GM19035 (cell line): ENCODE results near the gene S100P.
"Not testable (repeated sequence)": the region's sequence is repeated elsewhere in the genome, so short reads cannot be mapped to it uniquely, and the experiment has no call there.

Source experiments
- ATAC-seq: cut with Tn5 transposase; IDR thresholded peaks from one replicate; pipeline ENCODE4 v1.9.1; 2021; ENCODE audit not compliant: unreplicated experiment

Gene S100P

DNA sequence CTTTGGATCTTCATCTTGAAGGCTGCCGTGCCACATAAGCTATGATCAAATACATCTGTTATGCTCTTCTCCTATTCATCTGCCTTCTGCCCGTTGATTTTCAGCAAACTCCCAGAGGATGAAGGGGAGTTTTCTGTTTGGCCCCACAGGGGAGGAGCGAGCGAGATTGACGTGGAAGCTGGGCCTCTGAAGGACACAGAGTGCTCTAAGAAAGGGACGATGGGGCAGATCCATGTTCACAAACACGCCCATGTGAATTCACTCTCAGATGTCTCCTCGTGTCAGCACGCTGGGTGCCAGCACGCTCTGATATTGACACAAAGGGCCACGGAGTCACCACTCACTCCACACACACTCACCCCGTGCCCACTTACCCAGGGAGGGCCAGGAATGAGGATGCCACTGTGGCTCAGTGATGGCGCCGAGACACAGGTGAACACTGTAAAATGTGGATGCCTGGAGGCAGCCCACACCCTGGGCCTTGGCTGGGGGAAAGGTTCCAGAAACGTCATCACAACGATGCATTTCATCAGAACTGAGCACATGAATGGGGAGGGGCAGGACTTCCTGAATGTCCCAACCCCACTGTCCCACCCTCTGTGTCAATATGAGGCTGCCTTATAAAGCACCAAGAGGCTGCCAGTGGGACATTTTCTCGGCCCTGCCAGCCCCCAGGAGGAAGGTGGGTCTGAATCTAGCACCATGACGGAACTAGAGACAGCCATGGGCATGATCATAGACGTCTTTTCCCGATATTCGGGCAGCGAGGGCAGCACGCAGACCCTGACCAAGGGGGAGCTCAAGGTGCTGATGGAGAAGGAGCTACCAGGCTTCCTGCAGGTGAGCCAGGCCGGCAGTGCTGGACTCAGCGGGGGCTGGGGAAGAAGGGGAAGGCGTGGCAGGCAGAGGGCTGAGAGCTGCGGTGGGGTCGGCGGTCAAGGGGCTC, at the start of gene S100P:
TSS of gene S100P (plus strand) at position 648 of the 946 bp plus-strand sequence. CDS start at position 703, 55 bp downstream.
- ATAC-seq, result no peak

DNA sequence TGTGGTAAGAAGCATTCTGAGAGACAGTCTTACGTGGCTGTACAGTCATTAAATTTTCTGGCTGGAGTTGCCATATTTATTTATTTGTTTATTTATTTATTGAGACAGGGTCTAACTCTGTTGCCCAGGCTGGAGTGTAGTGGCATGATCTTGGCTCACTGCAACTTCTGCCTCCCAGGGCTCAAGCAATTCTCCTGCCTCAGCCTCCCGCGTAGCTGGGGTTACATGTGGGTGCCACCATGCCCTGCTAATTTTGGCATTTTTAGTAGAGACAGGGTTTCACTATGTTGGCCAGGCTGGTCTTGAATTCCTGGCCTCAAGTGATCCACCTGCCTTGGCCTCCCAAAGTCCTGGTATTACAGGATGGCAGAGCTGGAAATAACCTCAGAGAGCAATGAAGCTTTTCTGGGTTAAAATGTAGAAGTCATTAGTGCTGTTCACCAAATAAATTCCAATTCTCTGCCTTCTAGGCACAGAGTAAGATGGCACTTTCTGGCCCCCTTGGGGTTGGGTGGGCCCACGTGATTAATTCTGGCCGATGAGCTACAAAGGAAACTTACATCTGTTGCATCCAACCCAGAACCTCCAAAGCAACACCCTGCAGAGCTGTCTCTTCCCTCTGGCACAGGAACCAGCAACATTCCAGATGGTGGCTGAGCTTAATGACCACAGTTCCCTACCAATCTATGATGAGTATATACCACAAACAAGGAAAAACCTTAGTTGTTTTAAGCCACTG, 48.7 kb upstream of the S100P start:
- ATAC-seq, result no peak

DNA sequence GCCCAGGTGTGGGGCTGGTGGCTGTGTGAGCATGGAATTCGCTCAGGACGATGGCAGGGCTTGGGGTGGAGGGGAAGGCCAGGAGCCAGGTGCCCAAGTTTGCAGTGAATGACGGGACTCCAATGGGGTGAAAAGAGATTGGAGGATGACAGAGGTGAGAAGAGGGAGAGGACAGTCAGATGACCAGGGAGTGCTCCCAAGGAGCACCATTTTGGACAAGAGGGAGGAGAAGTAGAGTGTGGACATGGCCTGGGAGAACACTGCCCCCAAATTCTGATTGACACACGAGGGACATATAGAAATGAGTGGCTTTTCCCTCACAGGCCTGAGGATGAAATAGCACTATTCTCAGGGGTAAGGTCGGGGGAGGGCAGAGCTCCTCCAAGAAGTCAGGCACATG, 46.5 kb upstream of the S100P start:
- no peak for ATAC-seq

DNA sequence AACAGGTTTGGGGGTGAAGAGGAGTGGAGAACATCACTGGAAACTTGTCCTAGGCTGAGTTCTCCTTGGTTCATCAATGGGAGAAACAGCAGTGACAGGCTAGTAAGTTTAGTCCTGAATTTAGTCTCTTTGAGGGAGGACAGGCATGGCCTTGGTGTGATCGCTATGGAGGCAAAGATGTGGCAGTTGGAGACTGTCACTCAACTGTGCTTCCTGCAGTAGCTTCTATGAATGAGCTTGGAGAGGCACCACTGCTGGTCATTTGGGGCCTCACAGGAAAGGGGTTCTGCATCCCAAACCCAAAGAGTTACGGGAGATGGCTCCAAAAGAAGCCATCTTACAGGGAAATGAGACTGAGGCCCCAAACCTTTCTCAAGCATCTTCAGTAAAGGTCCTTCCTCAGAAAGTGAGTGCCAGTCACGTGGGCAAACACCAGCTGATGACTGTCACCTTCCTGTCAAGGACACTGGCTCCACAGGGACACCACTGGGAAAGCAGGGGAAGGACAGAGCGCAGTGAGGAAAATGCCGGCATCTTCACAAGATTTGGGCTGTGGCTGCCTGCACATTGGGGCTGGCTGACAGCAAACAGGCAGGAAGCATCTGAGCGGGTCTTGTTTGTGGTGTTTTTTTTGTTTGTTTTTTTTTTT, 46.0 kb upstream of the S100P start:
- ATAC-seq, result no peak

DNA sequence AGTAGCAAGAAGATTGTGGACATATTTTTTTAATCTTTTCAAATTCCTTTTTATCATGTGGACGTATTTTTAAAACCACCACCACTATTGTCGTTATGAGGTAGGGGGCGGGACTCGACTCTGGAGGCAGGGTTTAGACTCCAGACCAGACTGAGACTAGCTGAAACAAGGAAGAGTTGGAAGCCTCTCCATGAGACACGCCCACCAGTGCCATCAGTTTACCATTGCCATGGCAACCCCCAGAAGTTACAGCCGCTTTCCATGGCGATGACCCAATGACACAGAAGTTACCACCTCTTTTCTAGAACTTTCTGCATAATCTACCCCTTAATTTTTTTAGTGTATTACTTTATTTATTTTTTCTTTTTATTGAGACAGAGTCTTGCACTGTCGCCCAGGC, 44.5 kb upstream of the S100P start:
- no peak for ATAC-seq

DNA sequence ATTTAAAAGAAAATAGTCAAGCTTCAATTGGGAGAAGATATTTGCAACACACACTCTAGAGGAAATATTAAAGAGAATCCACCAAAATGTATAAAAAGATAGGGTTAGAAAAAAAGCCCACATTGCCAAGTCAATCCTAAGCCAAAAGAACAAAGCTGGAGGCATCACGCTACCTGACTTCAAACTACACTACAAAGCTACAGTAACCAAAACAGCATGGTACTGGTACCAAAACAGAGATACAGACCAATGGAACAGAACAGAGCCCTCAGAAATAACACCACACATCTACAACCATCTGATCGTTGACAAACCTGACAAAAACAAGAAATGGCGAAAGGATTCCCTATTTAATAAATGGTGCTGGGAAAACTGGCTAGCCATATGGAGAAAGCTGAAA, 39.5 kb upstream of the S100P start:
- not testable (repeated sequence) for ATAC-seq

DNA sequence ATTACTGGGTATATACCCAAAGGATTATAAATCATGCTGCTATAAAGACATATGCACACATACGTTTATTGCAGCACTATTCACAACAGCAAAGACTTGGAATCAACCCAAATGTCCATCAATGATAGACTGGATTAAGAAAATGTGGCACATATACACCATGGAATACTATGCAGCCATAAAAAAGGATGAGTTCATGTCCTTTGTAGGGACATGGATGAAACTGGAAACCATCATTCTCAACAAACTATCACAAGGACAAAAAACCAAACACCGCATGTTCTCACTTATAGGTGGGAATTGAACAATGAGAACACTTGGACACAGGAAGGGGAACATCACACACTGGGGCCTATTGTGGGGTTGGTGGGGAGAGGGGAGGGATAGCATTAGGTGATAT, 38.4 kb upstream of the S100P start:
- not testable (repeated sequence) for ATAC-seq

DNA sequence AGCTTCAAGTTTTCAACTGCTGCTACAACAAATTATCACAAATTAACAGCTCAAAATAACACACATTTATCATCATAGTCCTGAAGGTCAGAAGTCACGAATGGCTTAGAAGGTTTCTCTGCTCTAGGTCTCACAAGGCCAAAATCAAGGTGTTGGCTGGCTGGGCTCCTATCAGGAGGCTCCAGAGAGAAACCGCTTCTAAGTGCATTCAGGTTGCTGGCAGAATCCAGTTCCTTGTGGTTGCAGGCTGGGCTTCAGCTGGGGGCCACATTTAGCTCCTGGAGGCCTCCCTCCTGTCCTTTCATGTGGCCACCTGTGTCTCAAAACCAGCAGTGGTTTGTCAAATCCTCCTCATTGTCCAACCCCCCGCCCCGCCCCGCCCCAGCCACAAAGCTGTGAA, 37.8 kb upstream of the S100P start:
- ATAC-seq, result no peak

DNA sequence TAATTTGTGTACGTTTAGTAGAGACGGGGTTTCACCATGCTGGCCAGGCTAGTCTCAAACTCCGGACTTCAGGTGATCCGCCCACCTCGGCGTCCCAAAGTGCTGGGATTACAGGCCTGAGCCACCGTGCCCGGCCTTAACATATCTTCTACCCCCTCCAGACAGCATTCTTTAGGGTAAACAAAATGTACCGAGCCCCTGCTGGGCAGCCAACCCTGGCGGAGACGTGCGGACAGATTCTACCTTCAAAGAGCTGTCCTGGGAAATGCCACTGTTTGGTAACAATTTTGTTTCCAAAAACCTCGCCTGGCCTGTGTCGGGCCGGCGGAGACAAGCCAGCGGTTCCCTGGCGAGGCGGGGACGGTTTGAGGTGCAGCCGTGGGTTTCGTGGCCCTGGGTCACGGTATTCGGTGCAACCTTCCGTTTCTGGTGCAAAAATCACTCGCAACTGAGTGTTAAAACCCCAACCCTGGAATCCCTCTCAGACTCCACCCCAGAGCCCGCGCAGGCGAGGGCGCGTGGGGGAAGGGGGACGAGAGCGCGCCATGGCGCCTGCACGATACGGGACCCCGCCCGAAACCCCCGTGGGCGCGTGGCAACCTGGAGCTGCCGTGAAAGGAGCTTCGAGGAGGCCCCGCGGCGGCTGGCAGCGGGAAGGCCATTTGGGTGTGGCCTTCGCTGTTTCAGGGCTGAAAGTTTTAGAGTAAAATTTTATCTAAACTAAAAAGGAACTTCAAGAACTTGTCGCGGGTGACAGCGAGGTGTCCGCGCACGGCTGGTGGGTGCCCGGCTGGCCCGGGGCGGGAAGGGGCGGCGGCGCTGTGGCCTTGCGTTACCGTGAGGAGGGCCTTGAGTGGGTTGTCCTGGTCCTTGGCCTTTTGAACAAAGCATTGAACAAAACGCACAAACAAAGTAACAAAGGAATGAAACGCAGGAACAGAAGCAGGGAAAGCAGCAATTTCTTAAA, 36.2 kb upstream of the S100P start:
- ATAC-seq, result no peak

DNA sequence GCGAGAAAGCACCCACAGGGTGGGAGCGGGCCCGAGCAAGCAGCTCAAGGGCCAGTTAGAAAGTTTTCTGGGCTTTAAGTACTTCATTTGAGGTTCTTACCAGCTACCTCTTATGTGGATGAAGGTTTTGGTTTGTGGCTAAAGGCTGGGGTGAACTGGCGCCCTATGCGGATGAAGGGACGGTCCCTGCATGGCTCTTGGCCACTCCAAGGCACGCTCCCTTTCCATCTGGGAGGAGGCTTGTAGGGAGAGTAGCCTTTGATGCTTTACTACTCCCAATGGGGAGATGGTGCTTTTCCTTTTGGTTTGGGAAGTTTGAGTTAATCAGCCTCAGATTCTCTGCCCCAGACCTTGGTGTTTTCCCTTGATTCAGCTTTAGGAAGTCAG, 35.5 kb upstream of the S100P start:
- ATAC-seq, result no peak

DNA sequence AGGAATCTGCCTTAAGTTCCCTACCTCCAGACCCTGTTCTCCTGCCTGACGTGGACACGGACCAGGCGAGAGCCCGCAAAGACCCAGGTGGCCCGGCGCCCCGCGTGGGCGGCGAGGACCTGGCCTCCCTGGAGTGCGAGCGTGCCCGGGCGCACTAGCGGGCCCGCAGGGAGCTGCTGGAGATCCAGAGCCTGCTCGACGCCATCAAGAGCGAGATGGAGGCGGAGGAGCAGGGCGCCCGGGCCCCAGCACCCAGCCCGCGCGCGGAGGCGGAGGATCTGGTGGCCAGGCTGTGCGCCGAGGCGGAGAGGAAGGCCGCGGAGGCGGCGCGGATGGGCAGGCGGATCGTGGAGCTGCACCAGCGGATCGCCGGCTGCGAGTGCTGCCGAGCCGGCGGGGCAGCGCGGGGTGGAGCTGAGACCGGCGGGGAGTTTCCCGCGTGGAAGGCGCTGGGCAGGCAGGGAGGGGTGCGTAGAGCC, 35.0 kb upstream of the S100P start:
- ATAC-seq, result no peak

DNA sequence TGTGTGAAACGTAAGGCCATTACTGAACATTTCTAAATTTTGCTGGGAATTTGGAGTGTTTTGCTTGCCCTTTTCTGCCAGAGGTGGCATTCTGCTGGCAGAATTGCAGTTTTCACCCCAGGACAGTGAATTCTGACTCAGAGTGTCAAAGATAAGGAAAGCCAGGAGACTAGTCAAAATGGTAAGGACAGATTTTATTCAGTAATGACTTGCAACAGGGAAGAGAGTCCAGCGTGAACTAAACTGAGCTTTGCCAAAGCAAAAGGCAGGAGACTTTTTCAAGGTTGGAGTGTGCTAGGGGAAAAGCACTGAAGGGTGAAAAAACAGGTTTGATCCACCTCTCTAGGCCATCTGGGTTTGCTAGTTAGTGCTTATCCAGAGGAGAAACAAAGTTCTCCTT, 33.8 kb upstream of the S100P start:
- ATAC-seq, result no peak

DNA sequence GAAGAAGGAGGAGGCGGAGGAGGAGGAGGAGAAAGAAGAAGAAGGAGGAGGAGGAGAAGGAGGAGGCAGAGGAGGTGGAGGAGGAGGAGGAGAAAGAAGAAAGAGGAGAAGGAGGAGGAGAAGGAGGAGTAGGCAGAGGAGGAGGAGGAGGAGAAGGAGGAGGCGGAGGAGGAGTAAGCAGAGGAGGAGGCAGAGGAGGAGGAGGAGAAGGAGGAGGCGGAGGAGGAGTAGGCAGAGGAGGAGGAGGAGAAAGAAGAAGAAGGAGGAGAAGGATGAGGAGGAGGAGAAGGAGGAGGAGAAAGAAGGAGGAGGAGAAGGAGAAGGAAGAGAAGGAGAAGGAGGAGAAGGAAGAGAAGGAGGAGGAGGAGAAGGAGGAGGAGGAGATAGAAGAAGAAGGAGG, 33.2 kb upstream of the S100P start:
- no peak for ATAC-seq

DNA sequence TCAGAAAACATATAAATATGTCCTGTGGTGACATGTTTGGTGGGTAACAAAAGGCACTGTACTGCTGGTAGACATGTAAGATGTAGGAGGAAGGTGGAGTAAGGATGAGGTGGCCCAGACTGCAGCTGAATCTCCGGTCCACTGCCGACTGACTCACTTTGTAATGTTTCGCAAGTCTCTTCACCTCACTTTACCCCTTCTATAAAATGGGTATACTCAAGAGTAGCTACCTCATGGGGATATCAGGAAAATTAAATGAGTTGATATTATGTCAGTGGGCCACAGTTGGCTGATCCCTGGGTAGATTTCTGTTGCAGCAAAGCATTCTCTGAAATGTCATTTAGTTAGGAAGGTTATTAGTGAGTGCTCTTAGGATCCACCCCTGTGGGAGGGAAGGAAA, 31.1 kb upstream of the S100P start:
- no peak for ATAC-seq

DNA sequence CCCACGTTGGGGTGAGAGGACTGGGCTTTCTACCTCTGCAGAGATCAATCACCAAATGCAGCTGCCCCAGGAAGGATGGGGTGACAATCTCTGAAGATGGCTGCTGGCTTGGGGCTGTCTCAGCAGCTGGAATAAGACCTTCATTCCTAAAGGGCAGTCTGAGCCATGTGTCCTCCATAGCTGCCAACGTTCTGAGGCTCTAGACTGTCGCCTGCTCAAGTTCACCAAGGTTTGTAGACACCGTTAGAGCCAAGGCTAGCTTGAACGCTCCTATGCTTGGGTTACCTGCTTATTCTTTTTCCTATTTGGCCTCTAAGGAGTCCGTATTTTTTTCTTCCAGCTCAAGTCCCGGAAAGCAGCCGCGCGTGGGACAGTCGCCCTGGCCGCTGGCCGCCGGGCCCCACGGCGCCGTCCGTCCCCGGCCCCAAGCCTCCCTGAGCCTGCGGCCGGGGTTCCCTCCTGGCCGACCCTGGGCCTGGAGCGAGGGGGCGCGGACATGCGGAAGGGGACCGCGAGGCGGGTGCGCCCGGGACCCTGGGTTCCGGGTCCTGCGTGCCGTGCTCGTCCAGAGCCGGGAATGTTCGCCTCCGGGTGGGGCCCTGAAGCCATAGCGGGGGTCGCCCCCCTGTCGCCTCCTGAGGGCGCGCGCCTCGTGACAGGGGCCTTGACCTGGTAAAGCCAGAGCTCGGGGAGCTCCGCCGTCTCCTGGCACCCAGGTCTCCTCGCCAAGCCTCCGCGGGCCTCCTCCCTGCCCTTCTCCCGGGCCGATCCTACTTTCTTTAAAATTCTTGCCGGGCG, 29.9 kb upstream of the S100P start:
- ATAC-seq, result no peak

DNA sequence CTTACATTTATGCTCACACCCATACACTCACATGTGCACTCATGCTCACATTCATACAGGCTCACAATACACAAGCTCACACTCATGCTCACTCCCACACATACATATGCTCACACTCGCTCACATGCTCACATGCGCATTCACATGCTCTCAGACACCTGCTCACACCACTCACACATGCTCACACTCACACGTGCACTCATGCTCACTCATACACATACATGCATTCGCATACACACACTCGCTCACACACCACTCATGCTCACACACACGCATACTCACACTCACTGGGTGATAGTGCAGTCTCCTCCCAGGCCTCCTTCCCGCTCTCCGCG, 28.4 kb upstream of the S100P start:
- no peak for ATAC-seq

DNA sequence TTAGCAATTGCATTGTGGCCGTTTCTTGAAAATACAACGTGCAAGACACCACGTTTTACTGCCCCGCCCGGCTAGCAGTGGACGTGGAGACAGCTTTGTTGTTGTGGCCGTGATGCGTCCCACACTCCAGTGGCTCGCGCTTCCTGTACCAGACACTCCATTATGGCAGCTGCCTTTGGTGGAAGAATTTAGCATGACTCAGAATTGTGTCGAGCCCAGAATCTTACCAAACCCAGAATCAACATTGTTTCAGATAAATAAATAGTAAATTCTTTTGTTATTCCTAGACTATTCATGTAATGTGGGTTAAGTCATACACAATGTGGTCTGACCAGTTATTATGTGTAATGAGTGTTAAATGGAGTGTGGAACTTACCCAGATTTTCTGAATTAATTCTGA, 25.3 kb upstream of the S100P start:
- no peak for ATAC-seq

DNA sequence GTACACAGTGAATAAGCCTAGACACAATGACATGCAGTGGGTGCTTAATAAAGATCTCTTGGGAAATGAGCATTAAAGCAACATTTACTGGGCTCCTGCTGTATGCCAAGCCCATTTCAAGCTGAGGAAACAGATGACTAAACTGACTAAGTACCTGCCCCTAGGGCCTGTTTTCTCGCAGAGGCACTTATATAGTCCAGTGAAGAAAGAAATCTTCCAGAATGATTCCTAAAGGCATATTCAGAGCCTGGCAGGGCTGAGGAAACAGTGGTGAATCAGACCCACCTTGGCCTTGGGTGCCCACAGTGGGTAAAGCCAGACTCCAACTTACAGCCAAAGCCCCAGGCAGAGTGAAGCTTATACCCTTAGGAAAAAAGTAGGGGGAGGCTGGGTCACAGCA, 22.0 kb upstream of the S100P start:
- no peak for ATAC-seq

DNA sequence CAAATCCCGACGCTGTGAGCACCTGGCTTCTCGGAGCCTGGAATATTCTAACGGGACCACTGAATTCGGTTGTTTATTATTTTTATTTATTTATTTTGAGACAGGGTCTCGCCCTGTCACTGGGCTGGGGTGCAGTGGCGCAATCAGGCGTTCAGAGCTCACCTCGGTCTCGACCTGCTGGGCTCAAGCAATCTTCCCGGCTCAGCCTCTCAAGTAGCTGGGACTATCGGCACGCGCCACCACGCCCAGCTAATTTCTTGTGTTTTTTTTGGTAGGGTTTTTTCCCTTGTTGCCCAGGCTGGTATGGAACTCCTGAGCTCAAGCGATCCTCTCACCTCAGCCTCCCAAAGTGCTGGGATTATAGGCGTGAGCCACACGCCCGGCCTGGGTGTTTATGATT, 21.5 kb upstream of the S100P start:
- ATAC-seq, result no peak
